Panc1 (cell line): ENCODE measurements around the gene ASB4. TPM values are rescaled to one million over a fixed set of nuclear protein-coding genes. Genes with fewer than 3 reads are reported as not detected.

Experiments
- ATAC-seq: fragments of 200-7000 bp; cut with Tn5 transposase; 2 replicates; pipeline ENCODE4 v1.9.1; 2020; ENCODE audit warnings: mild to moderate bottlenecking, moderate library complexity
- BruUV-seq: library from RNA; stranded (reverse); fragments of 400-500 nt; replicated peaks from 2 replicates; lab custom pipeline; 2021; lab: Mats Ljungman, UMichigan
- CTCF ChIA-PET: fragments of 300-600 bp; sonication (Branson Sonifier 250); formaldehyde crosslinking; loops from one replicate; lab custom pipeline; 2022; ENCODE audit warnings: antibody characterized with exemption; lab: Charles Lee
- POLR2A ChIA-PET: fragments of 300-600 bp; sonication (Branson Sonifier 250); formaldehyde crosslinking; loops from one replicate; lab custom pipeline; 2022; ENCODE audit warnings: antibody characterized with exemption; lab: Charles Lee
- DNase-seq: peaks from one replicate; pipeline ENCODE4 v3.0.0-alpha.2; 2010; ENCODE audit warnings: low read depth, low spot score
- H3K27ac ChIP-seq: 2 replicates; pipeline ENCODE4 v1.5.1; 2011; ENCODE audit warnings: mild to moderate bottlenecking, low read length, inconsistent platforms
- H3K27me3 ChIP-seq: fragments of 200-500 bp; sonication (Bioruptor generic); 2 replicates; pipeline ENCODE4 v1.6.0; 2014; ENCODE audit warnings: low read length, inconsistent platforms; ENCODE audit not compliant: control insufficient read depth, insufficient read depth
- H3K36me3 ChIP-seq: fragments of 200-500 bp; sonication (Bioruptor generic); 2 replicates; pipeline ENCODE4 v1.5.1; 2014; ENCODE audit warnings: inconsistent platforms, mild to moderate bottlenecking, low read length, moderate library complexity; ENCODE audit not compliant: control insufficient read depth, insufficient read depth
- H3K4me1 ChIP-seq: 2 replicates; pipeline ENCODE4 v1.5.1; 2011; ENCODE audit warnings: inconsistent platforms, mild to moderate bottlenecking, low read length, moderate library complexity; ENCODE audit not compliant: control insufficient read depth, insufficient read depth
- H3K4me3 ChIP-seq, 2 experiments: 2 replicates each; pipeline ENCODE4 v1.5.1; 2011 to 2012; ENCODE audit warnings: low read depth in 2 of 2, low read length in 2 of 2, mild to moderate bottlenecking in 2 of 2, inconsistent platforms in 1 of 2, moderate library complexity in 1 of 2
- H3K9me3 ChIP-seq: fragments of 200-500 bp; sonication (Bioruptor generic); 2 replicates; pipeline ENCODE4 v1.5.1; 2014; ENCODE audit warnings: low read depth, mild to moderate bottlenecking, inconsistent platforms, low read length, moderate library complexity; ENCODE audit not compliant: control insufficient read depth, insufficient read depth
- POLR2AphosphoS5 ChIP-seq: IDR thresholded peaks from 2 replicates; pipeline ENCODE4 v1.6.1; 2012; ENCODE audit warnings: mild to moderate bottlenecking, low read depth, low read length, moderate library complexity
- SIN3A ChIP-seq: IDR thresholded peaks from 2 replicates; pipeline ENCODE4 v1.6.1; 2012; ENCODE audit warnings: low read depth, mild to moderate bottlenecking, low read length, moderate library complexity, borderline replicate concordance; ENCODE audit not compliant: insufficient read depth
- TCF7L2 ChIP-seq: IDR thresholded peaks from 2 replicates; pipeline ENCODE4 v1.6.1; 2011; ENCODE audit warnings: mild to moderate bottlenecking, low read depth, low read length, inconsistent platforms
- in situ Hi-C: cut with HindIII; loops from 2 replicates; pipeline ENCODE4 v1.10.0; 2016; ENCODE audit warnings: low sequenced_read_pairs, low pct_unique_long_range_greater_than_20kb
- intact Hi-C: fragments of 100-400 bp; cut with micrococcal nuclease; formaldehyde crosslinking; loops from one replicate; pipeline ENCODE4 v1.10.0; 2022; ENCODE audit not compliant: unreplicated experiment
- total RNA-seq: library from RNA; stranded (reverse); gene quantifications from one replicate; pipeline ENCODE4 v1.2.1, GENCODE V29; 2021; ENCODE audit not compliant: unreplicated experiment
- TF ChIP-seq, protein P1 (sequence below): fragments of 450-650 bp; IDR thresholded peaks from 2 replicates; pipeline ENCODE4 v1.5.1; 2017; ENCODE audit warnings: mild to moderate bottlenecking
- TF ChIP-seq, protein P2 (sequence below), 2 experiments: IDR thresholded peaks; 2 replicates each; pipeline ENCODE4 v1.6.1; 2011 to 2012; ENCODE audit warnings: low read depth in 2 of 2, control low read depth in 1 of 2, low read length in 1 of 2, mild to moderate bottlenecking in 1 of 2, moderate library complexity in 1 of 2; ENCODE audit not compliant: insufficient read depth in 1 of 2

The ASB4 gene
- total RNA-seq, 1 experiment from 2014 or later, result 0.15 TPM

DNA sequence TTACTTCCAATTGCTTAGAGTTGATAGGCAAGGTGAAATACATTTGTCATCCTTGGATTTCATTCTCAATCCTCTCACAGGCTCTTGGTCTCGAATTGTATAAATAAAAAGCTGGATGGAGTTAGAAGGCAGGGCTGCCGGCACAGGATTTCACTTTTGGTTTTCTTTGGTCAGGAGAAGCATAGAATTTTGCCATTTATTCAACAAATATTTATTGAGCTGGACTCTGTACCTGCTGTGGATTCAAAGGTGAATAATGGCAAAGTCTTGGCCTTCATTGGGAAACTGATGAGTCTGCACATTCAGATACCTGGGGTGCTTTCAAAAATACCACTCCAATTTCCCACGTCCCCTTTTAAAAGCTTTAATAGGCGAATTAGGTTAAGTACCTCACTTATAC, 60.9 kb downstream of the ASB4 start:
- no peaks in the 10 kb centered on the region for H3K9me3 ChIP-seq
- no peak overlapping the region for H3K4me3 ChIP-seq
- in situ Hi-C loops, result no loop called here
- ATAC-seq (no peak), DNase-seq (no peak)
- no peaks in the 10 kb centered on the region for H3K36me3 ChIP-seq
- H3K27me3 ChIP-seq, result no peaks in the 10 kb centered on the region
- intact Hi-C loops, result no loop called here
- no peaks in the 10 kb centered on the region; the same call in 1 of the 2 replicates for H3K4me1 ChIP-seq
- TF ChIP-seq POLR2AphosphoS5, result no peak
- TF ChIP-seq, protein P1, sequence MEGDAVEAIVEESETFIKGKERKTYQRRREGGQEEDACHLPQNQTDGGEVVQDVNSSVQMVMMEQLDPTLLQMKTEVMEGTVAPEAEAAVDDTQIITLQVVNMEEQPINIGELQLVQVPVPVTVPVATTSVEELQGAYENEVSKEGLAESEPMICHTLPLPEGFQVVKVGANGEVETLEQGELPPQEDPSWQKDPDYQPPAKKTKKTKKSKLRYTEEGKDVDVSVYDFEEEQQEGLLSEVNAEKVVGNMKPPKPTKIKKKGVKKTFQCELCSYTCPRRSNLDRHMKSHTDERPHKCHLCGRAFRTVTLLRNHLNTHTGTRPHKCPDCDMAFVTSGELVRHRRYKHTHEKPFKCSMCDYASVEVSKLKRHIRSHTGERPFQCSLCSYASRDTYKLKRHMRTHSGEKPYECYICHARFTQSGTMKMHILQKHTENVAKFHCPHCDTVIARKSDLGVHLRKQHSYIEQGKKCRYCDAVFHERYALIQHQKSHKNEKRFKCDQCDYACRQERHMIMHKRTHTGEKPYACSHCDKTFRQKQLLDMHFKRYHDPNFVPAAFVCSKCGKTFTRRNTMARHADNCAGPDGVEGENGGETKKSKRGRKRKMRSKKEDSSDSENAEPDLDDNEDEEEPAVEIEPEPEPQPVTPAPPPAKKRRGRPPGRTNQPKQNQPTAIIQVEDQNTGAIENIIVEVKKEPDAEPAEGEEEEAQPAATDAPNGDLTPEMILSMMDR, result no peak
- TF ChIP-seq, protein P2, sequence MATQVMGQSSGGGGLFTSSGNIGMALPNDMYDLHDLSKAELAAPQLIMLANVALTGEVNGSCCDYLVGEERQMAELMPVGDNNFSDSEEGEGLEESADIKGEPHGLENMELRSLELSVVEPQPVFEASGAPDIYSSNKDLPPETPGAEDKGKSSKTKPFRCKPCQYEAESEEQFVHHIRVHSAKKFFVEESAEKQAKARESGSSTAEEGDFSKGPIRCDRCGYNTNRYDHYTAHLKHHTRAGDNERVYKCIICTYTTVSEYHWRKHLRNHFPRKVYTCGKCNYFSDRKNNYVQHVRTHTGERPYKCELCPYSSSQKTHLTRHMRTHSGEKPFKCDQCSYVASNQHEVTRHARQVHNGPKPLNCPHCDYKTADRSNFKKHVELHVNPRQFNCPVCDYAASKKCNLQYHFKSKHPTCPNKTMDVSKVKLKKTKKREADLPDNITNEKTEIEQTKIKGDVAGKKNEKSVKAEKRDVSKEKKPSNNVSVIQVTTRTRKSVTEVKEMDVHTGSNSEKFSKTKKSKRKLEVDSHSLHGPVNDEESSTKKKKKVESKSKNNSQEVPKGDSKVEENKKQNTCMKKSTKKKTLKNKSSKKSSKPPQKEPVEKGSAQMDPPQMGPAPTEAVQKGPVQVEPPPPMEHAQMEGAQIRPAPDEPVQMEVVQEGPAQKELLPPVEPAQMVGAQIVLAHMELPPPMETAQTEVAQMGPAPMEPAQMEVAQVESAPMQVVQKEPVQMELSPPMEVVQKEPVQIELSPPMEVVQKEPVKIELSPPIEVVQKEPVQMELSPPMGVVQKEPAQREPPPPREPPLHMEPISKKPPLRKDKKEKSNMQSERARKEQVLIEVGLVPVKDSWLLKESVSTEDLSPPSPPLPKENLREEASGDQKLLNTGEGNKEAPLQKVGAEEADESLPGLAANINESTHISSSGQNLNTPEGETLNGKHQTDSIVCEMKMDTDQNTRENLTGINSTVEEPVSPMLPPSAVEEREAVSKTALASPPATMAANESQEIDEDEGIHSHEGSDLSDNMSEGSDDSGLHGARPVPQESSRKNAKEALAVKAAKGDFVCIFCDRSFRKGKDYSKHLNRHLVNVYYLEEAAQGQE (IDR thresholded peaks at IDR 0.05; ENCODE audit: insufficient read depth in 1 of 2, low read depth in 2 of 2, low read length in 1 of 2), result no peak
- TF ChIP-seq SIN3A, result no peak
- no peak for TF ChIP-seq TCF7L2
- H3K27ac ChIP-seq, result no peak overlapping the region
- POLR2A ChIA-PET, result no interaction called here
- CTCF ChIA-PET, result interaction anchor here (1.1 kb wide), 1 partner anchor 139 kb away, joined by 3 read pairs; no protein-coding TSS in a partner anchor
- no TSS peak for BruUV-seq

DNA sequence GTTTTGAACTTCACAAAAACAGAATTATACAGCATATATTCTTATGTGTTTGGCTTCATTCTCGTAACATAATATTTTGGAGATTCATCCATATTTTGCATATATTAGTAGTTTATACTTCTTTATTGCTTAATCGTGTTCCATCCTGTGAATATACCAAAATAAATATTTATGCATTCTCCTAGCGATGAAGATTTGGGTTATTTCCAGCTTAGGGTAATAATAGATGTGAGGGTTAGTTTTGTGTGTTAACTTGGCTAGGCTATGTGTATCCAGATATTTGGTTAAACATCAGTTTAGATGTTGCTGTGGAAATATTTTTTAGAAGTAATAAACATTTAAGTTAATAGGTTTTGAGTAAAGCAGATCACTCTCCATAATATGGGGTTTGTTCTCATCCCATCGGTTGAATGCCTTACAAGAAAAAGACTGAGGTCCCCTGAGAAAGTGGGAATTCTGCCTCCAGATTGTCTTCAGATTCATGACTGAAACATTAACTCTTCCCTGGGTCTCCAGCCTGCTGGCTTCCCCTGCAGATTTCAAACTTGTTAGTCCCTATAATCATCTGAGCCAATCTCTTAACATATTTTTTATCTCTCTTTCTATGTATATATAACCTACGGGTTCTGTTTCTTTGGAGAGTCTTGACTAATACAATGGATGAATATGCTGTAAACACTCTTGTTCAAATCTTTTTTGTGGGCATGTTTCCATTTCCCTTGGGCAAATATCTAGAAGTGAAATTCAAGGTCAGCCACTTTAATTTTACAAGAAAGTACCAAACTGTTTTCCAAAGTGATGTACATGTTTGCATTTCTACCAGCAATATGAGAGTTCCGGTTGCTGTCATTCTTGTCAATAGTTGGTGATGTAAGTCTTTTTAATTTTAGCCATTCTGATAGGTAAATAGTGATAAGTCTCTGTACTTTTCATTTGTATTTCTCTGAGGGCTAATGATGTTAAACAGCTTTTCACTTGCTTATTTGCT, 61.9 kb downstream of the ASB4 start:
- TF ChIP-seq TCF7L2 (no peak), SIN3A (no peak), POLR2AphosphoS5 (no peak)
- TF ChIP-seq, protein P1, result no peak
- TF ChIP-seq, protein P2 (IDR thresholded peaks at IDR 0.05; ENCODE audit: insufficient read depth in 1 of 2, low read depth in 2 of 2, low read length in 1 of 2), result no peak
- BruUV-seq, result no TSS peak
- Histone ChIP-seq H3K36me3 (no peaks in the 10 kb centered on the region), H3K4me1 (no peaks in the 10 kb centered on the region; the same call in 1 of the 2 replicates), H3K4me3 (no peak overlapping the region), H3K27ac (no peak overlapping the region), H3K9me3 (no peaks in the 10 kb centered on the region), H3K27me3 (no peaks in the 10 kb centered on the region)
- ChIA-PET CTCF (interaction anchor here (1.1 kb wide), 1 partner anchor 138 kb away, joined by 3 read pairs; no protein-coding TSS in a partner anchor), POLR2A (no interaction called here)
- intact Hi-C loops, result no loop called here
- ATAC-seq, result no peak
- in situ Hi-C loops, result no loop called here
- DNase-seq, result no peak
